HEK293T (cell line): Measurements from ENCODE around the gene FAM237B.

Experiments used
- CTCF ChIA-PET: fragments of 350-600 bp; formaldehyde crosslinking; extraction: SDS; loops from one replicate; lab custom pipeline; 2021; ENCODE audit warnings: antibody characterized with exemption, inconsistent platforms; lab: Yijun Ruan, JAX
- POLR2A ChIA-PET: fragments of 350-600 bp; formaldehyde crosslinking; extraction: SDS; loops from one replicate; lab custom pipeline; 2020; ENCODE audit warnings: antibody characterized with exemption, inconsistent platforms; lab: Yijun Ruan, JAX
- DNase-seq: peaks from one replicate; pipeline ENCODE4 v3.0.0; 2012; ENCODE audit warnings: mixed read lengths; ENCODE audit errors: extremely low spot score
- ARNT ChIP-seq: fragments of 450-650 bp; IDR thresholded peaks from 2 replicates; pipeline ENCODE4 v1.6.1; 2017; ENCODE audit warnings: mild to moderate bottlenecking
- BHLHE40 ChIP-seq: fragments of 450-650 bp; IDR thresholded peaks from 2 replicates; pipeline ENCODE4 v1.6.1; 2016; ENCODE audit warnings: mild to moderate bottlenecking, moderate library complexity, borderline replicate concordance
- CTBP1 ChIP-seq: fragments of 450-650 bp; IDR thresholded peaks from 2 replicates; pipeline ENCODE4 v1.6.1; 2016; ENCODE audit warnings: borderline replicate concordance
- ELF4 ChIP-seq: fragments of 450-650 bp; IDR thresholded peaks from 2 replicates; pipeline ENCODE4 v1.6.1; 2017; ENCODE audit warnings: antibody characterized with exemption
- FOXA1 ChIP-seq: fragments of 450-650 bp; IDR thresholded peaks from 2 replicates; pipeline ENCODE4 v1.6.1; 2016; ENCODE audit warnings: mild to moderate bottlenecking
- FOXK2 ChIP-seq: fragments of 450-650 bp; IDR thresholded peaks from 2 replicates; pipeline ENCODE4 v1.6.1; 2016; ENCODE audit warnings: mild to moderate bottlenecking
- FOXM1 ChIP-seq: fragments of 450-650 bp; IDR thresholded peaks from 2 replicates; pipeline ENCODE4 v1.6.1; 2017; ENCODE audit warnings: mild to moderate bottlenecking, borderline replicate concordance
- HDGF ChIP-seq: fragments of 450-650 bp; IDR thresholded peaks from 2 replicates; pipeline ENCODE4 v1.6.1; 2017; ENCODE audit warnings: antibody characterized with exemption, borderline replicate concordance
- L3MBTL2 ChIP-seq: fragments of 450-650 bp; conservative IDR thresholded peaks from 2 replicates; pipeline ENCODE4 v1.6.1; 2016; ENCODE audit warnings: mild to moderate bottlenecking
- LEF1 ChIP-seq: fragments of 450-650 bp; IDR thresholded peaks from 2 replicates; pipeline ENCODE4 v1.6.1; 2017; ENCODE audit warnings: mild to moderate bottlenecking, borderline replicate concordance
- NFRKB ChIP-seq: fragments of 450-650 bp; IDR thresholded peaks from 2 replicates; pipeline ENCODE4 v1.6.1; 2016; ENCODE audit warnings: mild to moderate bottlenecking, moderate library complexity
- SP1 ChIP-seq: fragments of 450-650 bp; IDR thresholded peaks from 2 replicates; pipeline ENCODE4 v1.6.1; 2017
- SUZ12 ChIP-seq: fragments of 450-650 bp; IDR thresholded peaks from 2 replicates; pipeline ENCODE4 v1.6.1; 2016; ENCODE audit warnings: mild to moderate bottlenecking
- TARDBP ChIP-seq: fragments of 450-650 bp; IDR thresholded peaks from 2 replicates; pipeline ENCODE4 v1.6.1; 2016
- ZNF384 ChIP-seq: fragments of 450-650 bp; IDR thresholded peaks from 2 replicates; pipeline ENCODE4 v1.6.1; 2016
- TF ChIP-seq, protein P1 (sequence below): fragments of 450-650 bp; IDR thresholded peaks from 2 replicates; pipeline ENCODE4 v1.6.1; 2016

The FAM237B gene

DNA sequence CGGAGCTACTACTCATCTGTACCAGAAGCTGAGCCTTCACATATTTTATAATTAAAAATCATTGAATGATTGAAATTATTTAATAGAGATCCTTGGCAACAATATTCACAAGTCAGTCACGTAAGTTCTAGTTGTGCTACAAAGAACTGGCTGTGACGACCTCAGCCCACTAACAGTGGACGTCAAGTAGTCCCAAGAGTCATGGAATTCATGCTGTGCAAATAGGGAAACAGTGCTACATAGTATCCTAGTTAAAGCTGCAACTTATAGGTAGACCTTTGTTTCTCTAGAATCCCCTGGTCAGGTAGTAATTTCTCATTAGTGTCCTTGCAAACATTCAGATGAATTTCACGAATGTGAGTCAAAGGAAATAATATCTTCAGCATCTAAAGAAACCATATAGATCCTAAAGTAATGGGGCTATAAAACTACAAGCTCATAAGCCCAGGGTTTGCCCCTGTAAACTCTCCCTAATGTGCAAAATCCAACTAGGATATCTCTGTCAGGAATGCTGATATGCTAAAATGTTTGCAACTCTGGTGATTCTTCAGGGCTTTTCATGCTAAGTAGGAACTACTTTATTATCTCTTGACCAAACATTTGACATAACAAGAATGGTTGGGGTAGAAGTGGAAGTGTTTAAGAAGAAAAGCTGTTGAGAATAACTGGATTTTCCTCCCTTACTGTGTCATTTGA is 44.9 kb downstream of the FAM237B start:
- CTCF ChIA-PET = no interaction called here
- TF ChIP-seq NFRKB (no peak), FOXK2 (no peak), CTBP1 (no peak)
- no peak for DNase-seq
- POLR2A ChIA-PET = no interaction called here

DNA sequence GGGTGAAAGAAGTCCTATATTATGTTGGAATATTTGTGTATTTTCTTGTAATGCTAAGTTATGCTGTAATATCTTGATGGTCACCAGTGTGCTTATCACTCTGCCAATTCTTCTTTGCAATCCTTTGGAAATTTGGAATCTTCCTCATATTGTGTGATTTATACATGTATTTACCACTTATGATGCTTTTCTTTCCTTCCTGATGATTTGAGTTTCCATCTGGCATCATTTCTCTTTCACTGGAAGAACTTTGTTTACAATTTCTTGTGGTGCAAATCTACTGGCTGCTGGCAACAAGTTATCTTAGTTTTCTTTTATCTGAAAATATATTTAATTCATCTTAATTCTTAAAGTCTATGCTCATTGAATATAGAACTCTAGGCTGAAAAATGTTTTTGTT is 46.9 kb downstream of the FAM237B start:
- no peak for DNase-seq
- ChIA-PET CTCF (no interaction called here), POLR2A (no interaction called here)
- TF ChIP-seq SP1 (no peak), LEF1 (no peak), ELF4 (no peak), ZNF384 (no peak), FOXA1 (no peak), SUZ12 (no peak)
- TF ChIP-seq, protein P1, sequence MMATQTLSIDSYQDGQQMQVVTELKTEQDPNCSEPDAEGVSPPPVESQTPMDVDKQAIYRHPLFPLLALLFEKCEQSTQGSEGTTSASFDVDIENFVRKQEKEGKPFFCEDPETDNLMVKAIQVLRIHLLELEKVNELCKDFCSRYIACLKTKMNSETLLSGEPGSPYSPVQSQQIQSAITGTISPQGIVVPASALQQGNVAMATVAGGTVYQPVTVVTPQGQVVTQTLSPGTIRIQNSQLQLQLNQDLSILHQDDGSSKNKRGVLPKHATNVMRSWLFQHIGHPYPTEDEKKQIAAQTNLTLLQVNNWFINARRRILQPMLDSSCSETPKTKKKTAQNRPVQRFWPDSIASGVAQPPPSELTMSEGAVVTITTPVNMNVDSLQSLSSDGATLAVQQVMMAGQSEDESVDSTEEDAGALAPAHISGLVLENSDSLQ = no peak

DNA sequence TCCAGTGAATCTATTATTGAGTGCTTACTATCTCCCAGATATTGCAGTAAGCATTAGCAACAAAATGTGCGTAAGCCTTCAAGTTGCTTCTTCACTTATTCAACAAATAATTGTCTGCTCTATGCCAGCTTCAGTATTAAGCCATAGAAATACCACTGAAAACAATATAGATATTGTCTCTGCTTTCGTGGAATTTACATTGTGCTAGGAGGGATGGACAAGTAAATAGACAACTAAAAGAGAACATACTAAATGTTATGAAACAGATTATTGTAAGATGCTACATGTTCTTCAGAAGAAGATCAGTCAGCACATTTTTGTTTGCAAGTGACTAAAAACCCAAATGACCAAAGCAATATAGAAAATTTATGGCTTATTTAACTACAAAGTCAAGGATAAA is 48.9 kb downstream of the FAM237B start:
- CTCF ChIA-PET = no interaction called here
- DNase-seq = no peak
- POLR2A ChIA-PET = no interaction called here
- TF ChIP-seq HDGF (no peak), CTBP1 (no peak), SUZ12 (no peak), SP1 (no peak), FOXA1 (no peak), ARNT (no peak), L3MBTL2 (no peak), FOXM1 (no peak), ELF4 (no peak), LEF1 (no peak), FOXK2 (no peak), NFRKB (no peak), TARDBP (no peak), BHLHE40 (no peak)
- TF ChIP-seq, protein P1 = no peak

DNA sequence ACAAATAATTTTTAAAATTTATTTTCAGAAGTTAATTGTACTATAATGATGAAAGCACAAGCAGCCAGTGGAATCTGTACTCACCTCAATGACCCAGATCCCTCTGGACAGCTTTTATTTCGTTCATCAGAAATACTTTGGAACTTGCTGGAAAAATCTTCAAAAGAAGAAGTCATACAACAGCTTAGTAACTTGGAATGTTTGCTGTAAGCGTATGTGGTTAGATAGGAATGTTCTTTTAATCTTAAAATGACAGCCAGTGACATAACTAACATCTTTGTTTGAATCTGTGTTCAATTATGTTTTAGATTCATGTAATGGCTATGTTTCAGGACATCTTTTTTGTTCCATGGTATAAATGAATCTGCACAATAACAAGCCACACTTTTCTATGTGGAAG is 49.4 kb downstream of the FAM237B start:
- ChIA-PET POLR2A (no interaction called here), CTCF (no interaction called here)
- no peak for DNase-seq
- no peak for TF ChIP-seq L3MBTL2
- TF ChIP-seq LEF1 = no peak
- TF ChIP-seq NFRKB = no peak
- TF ChIP-seq TARDBP = no peak
- TF ChIP-seq SUZ12 = no peak
- TF ChIP-seq FOXK2 = no peak
- TF ChIP-seq, protein P1 = no peak
- TF ChIP-seq ARNT = no peak
- TF ChIP-seq FOXM1 = no peak
- no peak for TF ChIP-seq SP1
- TF ChIP-seq CTBP1 = no peak
- no peak for TF ChIP-seq BHLHE40

DNA sequence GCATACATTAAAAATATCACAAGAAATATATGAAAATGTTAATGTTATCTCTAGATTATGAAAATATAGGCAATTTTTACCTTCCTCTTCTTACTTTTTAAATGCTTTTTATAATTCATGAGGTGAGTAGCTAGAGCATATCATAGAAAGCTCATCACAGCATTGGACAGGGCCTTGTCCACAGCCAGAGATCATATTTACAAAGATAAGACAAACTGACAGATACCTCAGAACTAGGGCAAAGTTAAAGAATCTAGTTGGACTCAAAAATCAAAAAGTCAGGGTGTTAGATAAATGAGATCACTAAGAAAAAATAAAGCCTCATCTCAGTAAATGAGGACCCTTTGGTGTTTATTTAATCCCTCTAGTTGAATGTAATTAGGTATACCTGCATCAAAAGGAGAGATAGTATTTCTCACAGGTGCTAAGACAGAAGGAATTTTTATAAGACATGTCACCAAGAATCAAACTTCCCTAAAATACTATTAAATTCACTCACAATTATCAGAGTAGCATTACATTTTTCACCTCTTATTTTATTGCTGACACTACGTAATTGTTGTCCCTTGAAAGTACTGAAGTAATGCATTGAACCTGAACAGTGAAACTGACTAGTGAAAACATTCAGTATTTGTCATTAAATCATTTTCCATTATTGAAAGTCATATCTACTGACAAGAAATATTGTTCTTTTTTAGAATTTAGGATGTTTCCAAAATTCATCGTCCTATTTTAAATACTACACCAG is 50.5 kb downstream of the FAM237B start:
- TF ChIP-seq NFRKB (no peak), FOXA1 (no peak), ZNF384 (no peak), SUZ12 (no peak), ELF4 (no peak), SP1 (no peak), L3MBTL2 (no peak), LEF1 (no peak), BHLHE40 (no peak), FOXM1 (no peak), HDGF (no peak)
- TF ChIP-seq, protein P1 = no peak
- no peak for DNase-seq
- CTCF ChIA-PET = interaction anchor here (1.2 kb wide), 1 partner anchor 116 kb away, joined by 3 read pairs; the partner anchor contains the start of gene STEAP1
- POLR2A ChIA-PET = no interaction called here

DNA sequence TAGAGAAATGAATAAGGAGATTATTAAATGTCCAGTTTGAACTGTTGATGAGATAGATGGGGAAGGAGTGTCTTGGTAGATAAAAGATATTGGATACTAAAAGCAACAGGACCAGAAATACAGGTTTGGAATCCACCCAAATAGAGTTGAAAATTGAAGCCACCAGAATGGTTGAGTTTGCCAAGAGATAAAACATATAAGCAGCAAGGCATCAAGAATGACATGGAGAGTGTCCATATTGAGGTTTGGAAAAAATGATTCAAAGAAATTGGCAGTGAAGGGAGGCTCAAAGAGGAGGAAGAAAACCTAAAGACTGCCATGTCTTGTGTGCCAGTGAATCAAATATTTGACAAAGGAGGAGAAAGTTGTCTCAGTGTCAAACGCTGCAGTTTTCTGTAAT is 51.9 kb downstream of the FAM237B start:
- no peak for DNase-seq
- TF ChIP-seq ELF4 = no peak
- no peak for TF ChIP-seq FOXA1
- TF ChIP-seq HDGF = no peak
- TF ChIP-seq L3MBTL2 = no peak
- TF ChIP-seq ARNT = no peak
- TF ChIP-seq NFRKB = no peak
- no peak for TF ChIP-seq ZNF384
- no peak for TF ChIP-seq CTBP1
- no peak for TF ChIP-seq SUZ12
- no peak for TF ChIP-seq SP1
- no peak for TF ChIP-seq BHLHE40
- TF ChIP-seq FOXM1 = no peak
- TF ChIP-seq, protein P1 = no peak
- no peak for TF ChIP-seq FOXK2
- no peak for TF ChIP-seq LEF1
- TF ChIP-seq TARDBP = no peak
- CTCF ChIA-PET = interaction anchor here (1.0 kb wide), 1 partner anchor 18 kb away, joined by 3 read pairs; no protein-coding TSS in a partner anchor
- POLR2A ChIA-PET = no interaction called here
